Lower lobe of right lung (tissue), 2 donors: ENCODE data around the gene TMEM101. TPM values are rescaled to one million over a fixed set of nuclear protein-coding genes. Genes with fewer than 3 reads are reported as not detected.
"Not testable (repeated sequence)": the region's sequence is repeated elsewhere in the genome, so short reads cannot be mapped to it uniquely, and the experiment has no call there.

Source experiments
- ATAC-seq, 2 donors: fragments of 200-7000 bp; cut with Tn5 transposase; one replicate each; pipeline ENCODE4 v1.9.1; 2020 to 2022; ENCODE audit warnings: mild to moderate bottlenecking in 2 of 2, moderate library complexity in 2 of 2
- DNase-seq: peaks from one replicate; pipeline ENCODE4 v3.0.0-alpha.2; 2020
- H3K27ac ChIP-seq: fragments of 200-600 bp; one replicate; pipeline ENCODE4 v1.8.0; 2022
- H3K27me3 ChIP-seq: fragments of 200-600 bp; one replicate; pipeline ENCODE4 v1.8.0; 2022; ENCODE audit warnings: low read depth
- H3K36me3 ChIP-seq: fragments of 200-600 bp; one replicate; pipeline ENCODE4 v1.8.0; 2022; ENCODE audit warnings: mild to moderate bottlenecking
- H3K4me1 ChIP-seq: fragments of 200-600 bp; one replicate; pipeline ENCODE4 v1.8.0; 2022
- H3K4me3 ChIP-seq: fragments of 200-600 bp; one replicate; pipeline ENCODE4 v1.8.0; 2022; ENCODE audit warnings: mild to moderate bottlenecking
- H3K9me3 ChIP-seq: fragments of 200-600 bp; one replicate; pipeline ENCODE4 v1.8.0; 2022
- intact Hi-C: fragments of 100-400 bp; cut with DNase I; formaldehyde crosslinking; loops from one replicate; pipeline ENCODE4 v1.11.0; 2022
- total RNA-seq: library from RNA; stranded (reverse); fragmentation: NEBNext Ultra II Directional; extraction: Animal tissue kit (Norgen Biotek cat#: 25700); gene quantifications from one replicate; pipeline ENCODE4 v1.2.1, GENCODE V29; 2021
- TF ChIP-seq, protein P1 (sequence below): fragments of 200-600 bp; IDR thresholded peaks from one replicate; pipeline ENCODE4 v1.8.0; 2022; ENCODE audit warnings: antibody characterized with exemption, mild to moderate bottlenecking
- donor health status: DM: no; HTN: yes; CAD: no; lungs with severe emphysema.

Gene TMEM101
- total RNA-seq, 1 donor from 2014 or later: 28.4 TPM

DNA sequence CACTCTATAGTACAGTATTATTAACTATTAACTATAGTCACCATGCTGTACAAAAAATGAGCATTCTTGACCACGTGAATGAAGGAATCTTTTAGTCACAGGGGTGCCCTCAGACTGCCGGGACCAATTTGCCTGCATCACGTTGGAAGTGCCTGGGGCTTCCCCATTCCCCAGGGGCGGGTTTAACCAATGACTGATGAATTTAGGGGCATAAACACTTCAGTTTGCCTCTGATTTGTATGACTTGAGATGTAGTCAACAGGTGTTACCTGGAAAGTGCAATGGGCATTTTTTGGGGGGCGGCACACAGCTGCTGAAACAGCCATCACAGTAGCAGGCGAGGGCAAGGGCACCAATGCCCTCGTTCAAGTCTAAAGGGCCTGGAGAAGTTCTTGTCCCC is 52.3 kb downstream of the TMEM101 start:
- intact Hi-C loops: no loop called here
- no peaks in the 10 kb centered on the region for H3K36me3 ChIP-seq
- no peaks in the 10 kb centered on the region for H3K4me1 ChIP-seq
- H3K27ac ChIP-seq: no peak overlapping the region
- no peaks in the 10 kb centered on the region for H3K9me3 ChIP-seq
- DNase-seq (no peak), ATAC-seq (no peak)
- H3K4me3 ChIP-seq: no peak overlapping the region
- TF ChIP-seq, protein P1, sequence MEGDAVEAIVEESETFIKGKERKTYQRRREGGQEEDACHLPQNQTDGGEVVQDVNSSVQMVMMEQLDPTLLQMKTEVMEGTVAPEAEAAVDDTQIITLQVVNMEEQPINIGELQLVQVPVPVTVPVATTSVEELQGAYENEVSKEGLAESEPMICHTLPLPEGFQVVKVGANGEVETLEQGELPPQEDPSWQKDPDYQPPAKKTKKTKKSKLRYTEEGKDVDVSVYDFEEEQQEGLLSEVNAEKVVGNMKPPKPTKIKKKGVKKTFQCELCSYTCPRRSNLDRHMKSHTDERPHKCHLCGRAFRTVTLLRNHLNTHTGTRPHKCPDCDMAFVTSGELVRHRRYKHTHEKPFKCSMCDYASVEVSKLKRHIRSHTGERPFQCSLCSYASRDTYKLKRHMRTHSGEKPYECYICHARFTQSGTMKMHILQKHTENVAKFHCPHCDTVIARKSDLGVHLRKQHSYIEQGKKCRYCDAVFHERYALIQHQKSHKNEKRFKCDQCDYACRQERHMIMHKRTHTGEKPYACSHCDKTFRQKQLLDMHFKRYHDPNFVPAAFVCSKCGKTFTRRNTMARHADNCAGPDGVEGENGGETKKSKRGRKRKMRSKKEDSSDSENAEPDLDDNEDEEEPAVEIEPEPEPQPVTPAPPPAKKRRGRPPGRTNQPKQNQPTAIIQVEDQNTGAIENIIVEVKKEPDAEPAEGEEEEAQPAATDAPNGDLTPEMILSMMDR: no peak
- H3K27me3 ChIP-seq: peaks cover 8% of the 10 kb centered on the region

DNA sequence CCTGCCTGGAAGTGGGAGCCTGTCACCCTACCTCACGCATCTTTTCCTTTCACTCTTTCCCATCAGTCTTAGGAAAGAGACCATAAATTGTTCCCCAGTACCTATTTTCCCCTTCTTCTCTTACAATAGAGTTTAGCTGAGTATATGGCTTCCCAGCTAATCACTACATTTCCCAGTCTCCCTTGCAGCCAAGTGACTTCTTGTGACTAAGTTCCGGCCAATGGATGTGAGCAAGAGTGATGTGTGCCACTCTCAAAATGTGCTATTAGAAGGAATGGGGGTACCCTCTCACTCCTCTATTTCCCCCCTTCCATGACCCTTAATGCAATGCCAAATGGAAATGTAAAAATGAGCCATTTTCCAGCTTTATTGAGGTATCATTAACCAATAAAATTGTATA is 52.8 kb downstream of the TMEM101 start:
- intact Hi-C loops: no loop called here
- no peak for ATAC-seq

GRCh38 chr17:43961292-43961691 is 53.5 kb downstream of the TMEM101 start:
- DNase-seq, H3K4me1 ChIP-seq, H3K36me3 ChIP-seq, H3K9me3 ChIP-seq, H3K4me3 ChIP-seq, intact Hi-C loops, ATAC-seq, H3K27me3 ChIP-seq, H3K27ac ChIP-seq: not testable (repeated sequence)

More for the DNA sequence above, 52.8 kb downstream of the TMEM101 start:
- H3K27ac ChIP-seq: no peak overlapping the region
- TF ChIP-seq, protein P1: no peak
- no peaks in the 10 kb centered on the region for H3K4me1 ChIP-seq
- no peaks in the 10 kb centered on the region for H3K9me3 ChIP-seq
- no peak for DNase-seq
- H3K4me3 ChIP-seq: no peak overlapping the region
- H3K36me3 ChIP-seq: no peaks in the 10 kb centered on the region
- peaks cover 8% of the 10 kb centered on the region for H3K27me3 ChIP-seq

Other genes starting within 250 kb of the TMEM101 start
- gene DUSP3, start 236.0 kb downstream of the TMEM101 start, total RNA-seq: 92.9 TPM
- gene CFAP97D1, start 234.5 kb downstream of the TMEM101 start, total RNA-seq: not detected
- gene MPP3, start 181.8 kb downstream of the TMEM101 start, total RNA-seq: 19.2 TPM
- gene CD300LG, start 167.8 kb downstream of the TMEM101 start, total RNA-seq: 5.7 TPM
- 0.62 TPM for gene MPP2, start 107.4 kb downstream of the TMEM101 start, total RNA-seq
- gene PPY, start 72.5 kb downstream of the TMEM101 start, total RNA-seq: not detected
- not detected for gene PYY, start 61.0 kb downstream of the TMEM101 start, total RNA-seq
- gene NAGS, start 10.3 kb downstream of the TMEM101 start, total RNA-seq: 6.4 TPM
- 39.1 TPM for gene LSM12, start 51.7 kb upstream of the TMEM101 start, total RNA-seq
- 40.1 TPM for gene G6PC3, start 55.8 kb upstream of the TMEM101 start, total RNA-seq
- 59.2 TPM for gene HDAC5, start 108.7 kb upstream of the TMEM101 start, total RNA-seq
- 0.50 TPM for gene HROB, start 127.0 kb upstream of the TMEM101 start, total RNA-seq
- gene ASB16, start 155.7 kb upstream of the TMEM101 start, total RNA-seq: not detected
- 41.9 TPM for gene TMUB2, start 172.0 kb upstream of the TMEM101 start, total RNA-seq
- 67.4 TPM for gene ATXN7L3, start 184.9 kb upstream of the TMEM101 start, total RNA-seq
- 56.7 TPM for gene UBTF, start 204.7 kb upstream of the TMEM101 start, total RNA-seq